Retinal pigment epithelial cell (primary cell): ENCODE data around the gene TSPAN12.
A peak's percentile ranks its signal among the peaks of the same experiment; 100 is the strongest.

ENCODE experiments used
- DNase-seq: peaks from one replicate; pipeline ENCODE4 v3.0.0-alpha.2; 2010; ENCODE audit warnings: low read depth
- H3K4me3 ChIP-seq: 2 replicates; pipeline ENCODE4 v1.5.1; 2011; ENCODE audit warnings: mild to moderate bottlenecking, low read length, control low read depth, moderate library complexity
- TF ChIP-seq, protein P1 (sequence below): conservative IDR thresholded peaks from 2 replicates; pipeline ENCODE4 v1.5.1; 2011; ENCODE audit warnings: low read depth, low read length, control low read depth, inconsistent platforms

Gene TSPAN12

DNA sequence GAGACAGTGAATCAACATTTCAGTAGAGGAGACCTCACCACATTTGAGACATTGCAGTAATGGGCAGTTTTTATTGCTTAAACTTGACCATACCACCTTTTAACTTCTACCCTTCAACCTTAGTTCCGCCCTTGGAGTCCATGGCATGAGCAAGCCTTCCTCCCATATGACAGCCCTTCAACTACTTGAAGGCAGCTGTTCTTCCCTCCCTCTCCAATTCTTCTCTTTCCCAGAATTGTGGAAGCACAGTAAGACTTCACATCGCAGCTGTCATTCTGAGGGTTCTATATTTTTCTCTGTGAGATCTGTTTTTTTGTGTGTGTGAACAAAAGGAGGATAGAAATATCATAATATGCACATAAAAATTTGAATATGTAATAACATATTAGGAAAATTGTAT is 2.2 kb upstream of the TSPAN12 start:
- no peak overlapping the region for H3K4me3 ChIP-seq
- no peak for DNase-seq
- TF ChIP-seq, protein P1, sequence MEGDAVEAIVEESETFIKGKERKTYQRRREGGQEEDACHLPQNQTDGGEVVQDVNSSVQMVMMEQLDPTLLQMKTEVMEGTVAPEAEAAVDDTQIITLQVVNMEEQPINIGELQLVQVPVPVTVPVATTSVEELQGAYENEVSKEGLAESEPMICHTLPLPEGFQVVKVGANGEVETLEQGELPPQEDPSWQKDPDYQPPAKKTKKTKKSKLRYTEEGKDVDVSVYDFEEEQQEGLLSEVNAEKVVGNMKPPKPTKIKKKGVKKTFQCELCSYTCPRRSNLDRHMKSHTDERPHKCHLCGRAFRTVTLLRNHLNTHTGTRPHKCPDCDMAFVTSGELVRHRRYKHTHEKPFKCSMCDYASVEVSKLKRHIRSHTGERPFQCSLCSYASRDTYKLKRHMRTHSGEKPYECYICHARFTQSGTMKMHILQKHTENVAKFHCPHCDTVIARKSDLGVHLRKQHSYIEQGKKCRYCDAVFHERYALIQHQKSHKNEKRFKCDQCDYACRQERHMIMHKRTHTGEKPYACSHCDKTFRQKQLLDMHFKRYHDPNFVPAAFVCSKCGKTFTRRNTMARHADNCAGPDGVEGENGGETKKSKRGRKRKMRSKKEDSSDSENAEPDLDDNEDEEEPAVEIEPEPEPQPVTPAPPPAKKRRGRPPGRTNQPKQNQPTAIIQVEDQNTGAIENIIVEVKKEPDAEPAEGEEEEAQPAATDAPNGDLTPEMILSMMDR: no peak

DNA sequence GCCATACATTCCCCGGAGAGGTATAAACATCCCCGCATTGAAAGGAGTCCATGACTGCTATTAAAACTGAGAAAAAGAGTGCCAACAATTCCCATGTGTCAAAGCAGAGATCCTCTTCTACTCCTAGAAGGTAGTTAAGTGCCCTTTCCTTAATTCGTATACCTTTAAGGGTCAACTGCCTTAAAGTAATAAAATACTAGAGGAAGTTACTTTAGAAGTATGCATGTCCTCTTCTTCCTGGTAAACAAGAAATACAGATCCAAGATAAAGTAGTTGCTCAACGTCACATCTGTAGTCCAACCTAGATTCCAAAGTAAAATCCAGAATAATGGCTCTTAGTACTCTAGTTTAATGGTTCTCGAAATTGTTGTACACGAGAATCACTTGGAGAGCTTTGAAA is 1.5 kb upstream of the TSPAN12 start:
- TF ChIP-seq, protein P1: no peak
- no peak overlapping the region for H3K4me3 ChIP-seq
- no peak for DNase-seq

DNA sequence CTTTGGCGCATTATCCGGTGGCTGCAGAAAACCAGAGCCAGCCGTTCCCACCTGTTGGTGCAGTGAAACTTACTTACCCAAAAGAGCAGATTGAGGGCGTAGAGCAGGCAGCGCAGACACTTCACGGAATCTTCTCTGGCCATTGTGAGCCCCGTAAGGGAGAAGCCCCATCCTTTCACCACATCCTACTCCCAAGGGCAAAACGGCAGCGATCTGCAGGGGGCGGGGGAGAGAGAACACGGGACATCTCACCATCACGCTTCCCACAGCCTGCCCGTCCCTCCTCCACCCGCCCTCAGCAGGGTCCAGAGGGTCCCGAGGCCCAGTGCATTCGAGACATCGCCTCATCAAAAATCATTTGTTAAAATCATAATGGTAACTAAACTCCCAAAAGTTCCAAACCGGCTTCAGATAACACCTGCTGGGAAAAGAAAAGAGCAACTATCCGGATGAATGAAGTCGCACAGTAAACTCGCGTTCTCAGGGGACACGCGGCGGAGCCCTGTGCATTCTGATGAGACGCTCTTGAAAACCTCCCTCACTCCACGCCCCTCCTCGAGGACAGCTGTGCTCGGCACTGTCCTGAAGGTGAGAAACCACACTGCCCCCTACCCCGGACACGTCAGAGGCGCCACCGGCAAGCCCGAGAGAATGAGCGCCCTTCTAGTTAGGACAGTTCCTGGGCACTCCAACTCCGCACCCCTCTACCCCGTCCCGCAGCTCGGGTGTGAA is 1.2 kb downstream of the TSPAN12 start:
- peak overlapping the region; percentile 84 for H3K4me3 ChIP-seq
- TF ChIP-seq, protein P1: peak; percentile 20
- DNase-seq: no peak

DNA sequence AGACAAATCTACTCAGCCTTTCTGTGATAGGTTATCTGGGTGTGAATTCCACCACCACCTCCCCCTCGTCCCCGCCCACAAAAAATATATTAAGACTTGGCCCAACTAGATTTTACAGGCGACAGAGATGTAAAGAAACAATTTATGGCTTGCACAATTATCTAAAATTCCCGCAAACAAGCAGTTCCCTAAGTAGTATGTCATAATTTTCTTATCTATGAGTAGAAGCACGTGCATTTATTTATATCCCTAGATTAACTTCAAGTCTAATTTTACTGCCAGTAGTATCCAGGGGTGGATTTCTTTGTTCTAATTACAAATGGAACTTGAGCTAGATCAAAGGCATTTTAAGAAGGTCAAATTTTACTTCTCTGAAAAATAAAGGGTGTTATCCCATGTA is 1.7 kb downstream of the TSPAN12 start:
- no peak for DNase-seq
- peak overlapping the region; percentile 84 for H3K4me3 ChIP-seq
- TF ChIP-seq, protein P1: no peak

DNA sequence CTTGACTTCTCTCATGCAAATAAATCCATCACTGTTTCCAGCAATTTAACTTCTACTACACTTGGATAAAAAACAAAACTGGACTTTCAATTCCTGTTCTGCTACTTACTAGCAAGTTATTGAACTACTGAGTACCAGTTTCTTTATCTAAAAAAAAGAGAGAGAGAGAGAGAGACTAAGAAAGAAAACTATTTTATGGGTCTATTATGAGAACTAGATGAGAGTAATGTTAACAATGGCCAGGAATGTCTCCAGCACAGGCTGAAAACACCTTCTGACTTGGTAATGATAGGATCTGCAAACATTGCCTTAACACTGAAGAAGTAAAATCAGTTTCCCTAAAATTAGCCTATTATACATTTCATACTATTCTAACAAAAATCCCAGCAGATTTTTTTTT is 5.2 kb downstream of the TSPAN12 start:
- H3K4me3 ChIP-seq: no peak overlapping the region
- no peak for DNase-seq
- TF ChIP-seq, protein P1: no peak

DNA sequence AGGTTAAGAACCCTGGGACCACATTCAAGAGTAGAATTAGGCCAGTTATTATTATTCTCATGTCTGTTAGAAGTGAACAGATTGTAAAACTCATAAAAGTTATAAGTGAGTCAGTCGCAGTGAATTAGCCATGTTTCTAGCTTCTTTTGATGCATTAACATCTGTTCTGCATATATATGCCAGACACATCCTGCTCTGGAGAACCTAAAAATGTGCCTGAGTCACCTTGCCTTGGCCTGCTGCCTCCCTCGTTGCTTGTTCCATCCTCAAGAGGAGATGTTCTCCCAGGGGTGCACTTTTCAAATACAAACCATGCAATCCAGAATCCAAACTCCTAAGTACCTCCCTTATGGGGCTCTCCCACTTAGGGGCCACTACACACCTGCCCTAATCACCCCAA is 14.8 kb downstream of the TSPAN12 start:
- TF ChIP-seq, protein P1: no peak
- no peak overlapping the region for H3K4me3 ChIP-seq
- DNase-seq: no peak

DNA sequence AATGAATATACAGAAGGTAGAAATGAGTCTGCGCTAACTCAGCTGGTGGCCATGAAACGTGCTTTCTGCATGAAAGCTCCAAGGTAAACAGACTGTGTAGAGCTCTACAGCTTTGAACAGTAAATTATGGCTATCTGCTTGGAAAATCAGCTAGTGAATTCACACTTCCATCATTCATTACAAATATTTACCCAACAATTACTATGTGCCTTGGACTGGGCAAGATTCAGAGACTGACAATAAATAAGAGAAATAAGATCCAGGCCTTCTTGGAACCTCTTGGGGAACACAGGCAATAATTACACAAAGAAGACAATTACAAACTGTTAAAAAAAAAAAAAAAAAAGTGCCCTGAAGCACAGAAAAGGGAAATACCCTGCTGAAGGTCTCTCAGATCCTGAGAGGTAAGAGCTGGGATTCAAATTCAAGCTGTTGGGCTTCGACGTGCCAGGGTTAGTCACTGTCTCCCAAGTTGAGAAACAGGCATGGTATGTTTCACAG is 15.8 kb downstream of the TSPAN12 start:
- DNase-seq: no peak
- TF ChIP-seq, protein P1: no peak
- H3K4me3 ChIP-seq: no peak overlapping the region
